GM15510 (cell line): ENCODE data around the gene BCR.

Source experiments
- POLR2A ChIP-seq: IDR thresholded peaks from 3 replicates; pipeline ENCODE4 v1.6.1; 2011; ENCODE audit warnings: borderline replicate concordance; ENCODE audit not compliant: insufficient read length; ENCODE audit errors: extremely low read depth

Gene BCR

GRCh38 chr22:23211622-23212021 lies 31.3 kb downstream of the BCR start:
- no peak for TF ChIP-seq POLR2A

GRCh38 chr22:23212061-23213021 lies 32.0 kb downstream of the BCR start:
- TF ChIP-seq POLR2A = no peak

GRCh38 chr22:23213022-23213555 lies 32.8 kb downstream of the BCR start:
- no peak for TF ChIP-seq POLR2A

GRCh38 chr22:23213581-23214334 lies 33.4 kb downstream of the BCR start:
- TF ChIP-seq POLR2A = no peak

- TF ChIP-seq POLR2A = no peak
Measured at GRCh38 chr22:23214398-23214797, 34.1 kb downstream of the BCR start.

GRCh38 chr22:23215294-23216241 lies 35.3 kb downstream of the BCR start:
- TF ChIP-seq POLR2A = no peak

GRCh38 chr22:23216461-23217170 lies 36.3 kb downstream of the BCR start:
- TF ChIP-seq POLR2A = no peak

GRCh38 chr22:23217171-23218052 lies 37.1 kb downstream of the BCR start:
- no peak for TF ChIP-seq POLR2A

GRCh38 chr22:23218053-23218866 lies 38.0 kb downstream of the BCR start:
- TF ChIP-seq POLR2A = no peak

GRCh38 chr22:23218867-23219251 lies 38.5 kb downstream of the BCR start:
- no peak for TF ChIP-seq POLR2A

GRCh38 chr22:23219317-23219716 lies 39.0 kb downstream of the BCR start:
- TF ChIP-seq POLR2A = no peak

GRCh38 chr22:23219822-23220484 lies 39.6 kb downstream of the BCR start:
- no peak for TF ChIP-seq POLR2A
